DND-41 (cell line): ENCODE data around the gene MDM2.
"Not testable (repeated sequence)": the region's sequence is repeated elsewhere in the genome, so short reads cannot be mapped to it uniquely, and the experiment has no call there.

ENCODE experiments used
- ATAC-seq: fragments of 200-7000 bp; cut with Tn5 transposase; 3 replicates; pipeline ENCODE4 v1.9.1; 2021; ENCODE audit warnings: low read depth; ENCODE audit not compliant: insufficient read depth
- DNase-seq: peaks from one replicate; pipeline ENCODE4 v3.0.0-alpha.2; 2020
- H2AFZ ChIP-seq: 2 replicates; pipeline ENCODE4 v1.6.0; 2012; ENCODE audit warnings: low read depth, low read length
- H3K27ac ChIP-seq: 2 replicates; pipeline ENCODE4 v1.5.1; 2012; ENCODE audit warnings: low read length, inconsistent platforms
- H3K27me3 ChIP-seq: fragments of 200-600 bp; sonication (generic); 2 replicates; pipeline ENCODE4 v1.6.0; 2012; ENCODE audit warnings: low read length, mild to moderate bottlenecking, inconsistent platforms; ENCODE audit not compliant: insufficient read depth, poor library complexity
- H3K36me3 ChIP-seq: 2 replicates; pipeline ENCODE4 v1.5.1; 2012; ENCODE audit warnings: low read length, inconsistent platforms; ENCODE audit not compliant: insufficient read depth
- H3K4me1 ChIP-seq: 2 replicates; pipeline ENCODE4 v1.5.1; 2012; ENCODE audit warnings: mild to moderate bottlenecking, low read length; ENCODE audit not compliant: insufficient read depth
- H3K4me2 ChIP-seq: 2 replicates; pipeline ENCODE4 v1.6.0; 2012; ENCODE audit warnings: mild to moderate bottlenecking, moderate library complexity, low read length, inconsistent platforms; ENCODE audit not compliant: insufficient read depth
- H3K4me3 ChIP-seq, 2 experiments: fragments of 200-600 bp in 1 of 2; shearing (Covaris generic) in 1 of 2; 2 replicates each; pipeline ENCODE4 v1.5.1; 2012 to 2016; ENCODE audit warnings: inconsistent platforms in 2 of 2, low read length in 2 of 2, mild to moderate bottlenecking in 2 of 2, low read depth in 1 of 2, moderate library complexity in 1 of 2
- H3K79me2 ChIP-seq: 2 replicates; pipeline ENCODE4 v1.6.0; 2012; ENCODE audit warnings: low read length, inconsistent platforms; ENCODE audit not compliant: insufficient read depth
- H3K9ac ChIP-seq: 2 replicates; pipeline ENCODE4 v1.6.0; 2012; ENCODE audit warnings: low read depth, mild to moderate bottlenecking, inconsistent platforms, low read length, moderate library complexity
- H3K9me3 ChIP-seq: 2 replicates; pipeline ENCODE4 v1.5.1; 2012; ENCODE audit warnings: low read length, moderate library complexity, mild to moderate bottlenecking, inconsistent platforms; ENCODE audit not compliant: insufficient read depth, severe bottlenecking
- H4K20me1 ChIP-seq: 2 replicates; pipeline ENCODE4 v1.6.0; 2012; ENCODE audit warnings: low read length; ENCODE audit not compliant: insufficient read depth
- CTCF ChIP-seq: IDR thresholded peaks from 2 replicates; pipeline ENCODE4 v1.5.1; 2012; ENCODE audit warnings: borderline replicate concordance, low read length, moderate library complexity, mild to moderate bottlenecking; ENCODE audit not compliant: poor library complexity, severe bottlenecking; ENCODE audit errors: extremely low read depth
- EZH2 ChIP-seq: IDR thresholded peaks from 3 replicates; pipeline ENCODE4 v1.6.1; 2012; ENCODE audit warnings: borderline replicate concordance, low read depth, mild to moderate bottlenecking, moderate library complexity, low read length, inconsistent platforms; ENCODE audit not compliant: severe bottlenecking

Gene MDM2

GRCh38 chr12:68796399-68796798 is 11.6 kb upstream of the MDM2 start:
- H3K4me1 ChIP-seq = no peaks in the 10 kb centered on the region
- no peaks in the 10 kb centered on the region for H3K9me3 ChIP-seq
- no peaks in the 10 kb centered on the region for H3K36me3 ChIP-seq
- no peak overlapping the region for H2AFZ ChIP-seq
- TF ChIP-seq CTCF = no peak
- no peak for TF ChIP-seq EZH2
- no peaks in the 10 kb centered on the region for H3K27me3 ChIP-seq
- no peaks in the 10 kb centered on the region for H3K79me2 ChIP-seq
- H3K27ac ChIP-seq = no peak overlapping the region
- no peak overlapping the region for H3K9ac ChIP-seq
- DNase-seq = no peak
- H3K4me3 ChIP-seq = no peak overlapping the region
- no peak overlapping the region for H3K4me2 ChIP-seq
- ATAC-seq = no peak
- no peaks in the 10 kb centered on the region for H4K20me1 ChIP-seq

GRCh38 chr12:68798882-68799234 is 9.1 kb upstream of the MDM2 start:
- H3K9ac ChIP-seq = no peak overlapping the region
- ATAC-seq (no peak), DNase-seq (no peak)
- no peaks in the 10 kb centered on the region for H3K27me3 ChIP-seq
- H3K36me3 ChIP-seq = no peaks in the 10 kb centered on the region
- TF ChIP-seq CTCF (no peak), EZH2 (no peak)
- H3K4me1 ChIP-seq = no peaks in the 10 kb centered on the region
- H3K4me2 ChIP-seq = no peak overlapping the region
- H2AFZ ChIP-seq = no peak overlapping the region
- no peaks in the 10 kb centered on the region for H4K20me1 ChIP-seq
- no peak overlapping the region for H3K4me3 ChIP-seq
- H3K79me2 ChIP-seq = no peaks in the 10 kb centered on the region
- no peak overlapping the region for H3K27ac ChIP-seq
- H3K9me3 ChIP-seq = no peaks in the 10 kb centered on the region

GRCh38 chr12:68800294-68800693 is 7.7 kb upstream of the MDM2 start:
- no peaks in the 10 kb centered on the region for H3K36me3 ChIP-seq
- H3K27ac ChIP-seq = no peak overlapping the region
- H3K4me1 ChIP-seq = no peaks in the 10 kb centered on the region
- no peak for TF ChIP-seq EZH2
- H3K27me3 ChIP-seq = no peaks in the 10 kb centered on the region
- ATAC-seq = no peak
- no peak overlapping the region for H3K4me2 ChIP-seq
- H3K9me3 ChIP-seq = no peaks in the 10 kb centered on the region
- H2AFZ ChIP-seq = no peak overlapping the region
- H3K9ac ChIP-seq = no peak overlapping the region
- no peaks in the 10 kb centered on the region for H3K79me2 ChIP-seq
- no peak overlapping the region for H3K4me3 ChIP-seq
- DNase-seq = no peak
- H4K20me1 ChIP-seq = no peaks in the 10 kb centered on the region

GRCh38 chr12:68801124-68801523 is 6.9 kb upstream of the MDM2 start:
- not testable (repeated sequence) for H3K9ac ChIP-seq, DNase-seq, H2AFZ ChIP-seq

GRCh38 chr12:68802372-68802745 is 5.6 kb upstream of the MDM2 start:
- not testable (repeated sequence) for H3K4me3 ChIP-seq, H3K27me3 ChIP-seq, H4K20me1 ChIP-seq, H2AFZ ChIP-seq, H3K4me1 ChIP-seq, H3K36me3 ChIP-seq, DNase-seq, ATAC-seq, H3K4me2 ChIP-seq, H3K79me2 ChIP-seq, H3K27ac ChIP-seq, H3K9ac ChIP-seq, H3K9me3 ChIP-seq

More at GRCh38 chr12:68801124-68801523, 6.9 kb upstream of the MDM2 start:
- H3K27me3 ChIP-seq, H4K20me1 ChIP-seq, H3K27ac ChIP-seq, H3K4me2 ChIP-seq, ATAC-seq, H3K36me3 ChIP-seq, H3K79me2 ChIP-seq, H3K4me1 ChIP-seq, H3K9me3 ChIP-seq, H3K4me3 ChIP-seq: not testable (repeated sequence)

- not testable (repeated sequence) for H3K27ac ChIP-seq, H3K27me3 ChIP-seq, H3K9me3 ChIP-seq, H3K4me2 ChIP-seq, H3K36me3 ChIP-seq, H3K9ac ChIP-seq, H4K20me1 ChIP-seq, ATAC-seq, H3K4me3 ChIP-seq, DNase-seq, H3K79me2 ChIP-seq, H2AFZ ChIP-seq
- H3K4me1 ChIP-seq = peaks cover 11% of the 10 kb centered on the region
Observed at GRCh38 chr12:68802911-68803651, 4.9 kb upstream of the MDM2 start.
